HUES48 (cell line): Measurements from ENCODE around the gene MCF2L2.
A peak's percentile ranks its signal among the peaks of the same experiment; 100 is the strongest.

Experiments
- H3K27ac ChIP-seq: one replicate; pipeline ENCODE4 v1.7.0; 2013; ENCODE audit warnings: low read depth, low read length, inconsistent platforms
- H3K27me3 ChIP-seq: 2 replicates; pipeline ENCODE4 v1.6.1; 2013; ENCODE audit warnings: mild to moderate bottlenecking, low read length; ENCODE audit not compliant: control insufficient read depth, insufficient read depth
- H3K36me3 ChIP-seq: 2 replicates; pipeline ENCODE4 v1.6.1; 2013; ENCODE audit warnings: low read length; ENCODE audit not compliant: control insufficient read depth, insufficient read depth
- H3K4me1 ChIP-seq: 2 replicates; pipeline ENCODE4 v1.6.1; 2013; ENCODE audit warnings: mild to moderate bottlenecking, low read length; ENCODE audit not compliant: control insufficient read depth, insufficient read depth
- H3K4me3 ChIP-seq: 2 replicates; pipeline ENCODE4 v1.5.1; 2013; ENCODE audit warnings: mild to moderate bottlenecking, low read depth, low read length
- H3K9ac ChIP-seq: 2 replicates; pipeline ENCODE4 v1.6.1; 2013; ENCODE audit warnings: mild to moderate bottlenecking, low read depth, low read length, moderate library complexity
- H3K9me3 ChIP-seq: 2 replicates; pipeline ENCODE4 v1.6.1; 2013; ENCODE audit warnings: low read length; ENCODE audit not compliant: control insufficient read depth, insufficient read depth

MCF2L2 gene

DNA sequence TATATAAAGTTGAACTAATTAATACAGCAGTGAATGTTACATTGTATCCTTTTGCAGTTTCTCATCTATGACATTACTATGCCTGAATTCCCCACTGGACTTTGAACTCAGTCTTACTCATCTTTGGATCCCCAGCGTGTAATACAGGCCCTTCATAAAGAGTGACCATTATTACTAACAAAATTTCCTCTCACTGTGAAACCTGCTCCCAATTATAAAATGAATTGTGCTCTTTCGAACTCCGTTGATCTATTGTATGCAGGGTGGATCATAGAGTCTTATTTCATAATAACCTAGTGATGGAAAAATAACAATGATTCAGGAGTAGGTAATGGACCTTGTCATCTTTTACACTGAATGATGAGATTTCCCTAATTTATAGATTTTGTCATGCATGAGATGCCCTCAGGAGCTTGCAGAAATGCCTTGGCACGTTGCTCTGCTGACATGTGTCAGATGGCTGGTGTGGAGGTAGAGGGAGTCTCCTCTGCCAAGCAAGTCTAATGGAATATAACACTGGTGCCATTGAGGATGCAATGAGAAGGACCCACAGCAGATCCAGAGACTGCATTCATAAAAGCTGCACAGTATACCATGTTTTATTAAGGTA lies 149.8 kb downstream of the MCF2L2 start:
- no peaks in the 10 kb centered on the region for H3K36me3 ChIP-seq
- H3K27me3 ChIP-seq, result no peaks in the 10 kb centered on the region
- no peak overlapping the region for H3K4me3 ChIP-seq
- no peaks in the 10 kb centered on the region for H3K9me3 ChIP-seq
- no peak overlapping the region for H3K9ac ChIP-seq
- no peak overlapping the region for H3K27ac ChIP-seq
- H3K4me1 ChIP-seq, result no peaks in the 10 kb centered on the region

DNA sequence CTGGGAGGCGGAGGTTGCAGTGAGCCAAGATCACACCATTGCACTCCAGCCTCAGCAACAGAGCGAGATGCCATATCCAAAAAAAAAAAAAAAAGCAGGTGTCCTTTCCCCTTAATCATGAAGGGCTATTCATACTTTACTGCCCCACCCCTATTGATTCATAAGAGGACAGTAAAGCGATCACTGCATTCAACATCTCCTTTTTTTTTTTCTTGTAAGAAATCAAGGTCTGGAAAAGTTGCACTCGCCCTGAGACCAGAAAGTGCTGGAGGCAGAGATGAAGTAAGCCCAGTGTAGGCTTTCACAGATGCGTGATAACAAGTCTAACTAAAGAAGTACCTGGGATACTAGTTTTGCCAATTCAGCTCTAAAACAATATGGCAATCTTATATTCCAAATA lies 151.2 kb downstream of the MCF2L2 start:
- Histone ChIP-seq H3K4me3 (no peak overlapping the region), H3K9ac (no peak overlapping the region), H3K9me3 (no peaks in the 10 kb centered on the region), H3K36me3 (no peaks in the 10 kb centered on the region), H3K27ac (no peak overlapping the region), H3K27me3 (no peaks in the 10 kb centered on the region), H3K4me1 (no peaks in the 10 kb centered on the region)

DNA sequence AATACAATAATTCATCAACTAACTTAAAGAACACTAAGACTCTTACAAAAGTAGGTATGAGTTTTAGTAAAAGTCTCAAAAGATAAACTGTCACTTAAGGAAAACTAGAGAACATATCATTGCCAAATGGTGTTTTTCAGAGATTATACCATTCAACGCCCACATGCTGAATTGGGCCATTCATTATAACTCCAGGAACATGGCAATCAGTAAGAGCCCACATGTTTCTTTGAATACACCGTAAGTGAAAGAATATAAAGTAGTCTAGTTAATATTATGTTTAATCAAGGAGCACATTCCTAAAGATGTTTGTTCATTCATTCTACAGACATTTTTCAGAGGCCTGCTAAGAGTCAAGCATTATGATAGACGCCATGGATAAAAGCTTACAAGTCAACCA lies 152.5 kb downstream of the MCF2L2 start:
- H3K4me1 ChIP-seq, result no peaks in the 10 kb centered on the region
- H3K4me3 ChIP-seq, result no peak overlapping the region
- no peak overlapping the region for H3K9ac ChIP-seq
- H3K27me3 ChIP-seq, result no peaks in the 10 kb centered on the region
- 0 out of 2 replicates have a peak, but pooled peaks cover 6% of the 10 kb centered on the region for H3K36me3 ChIP-seq
- H3K27ac ChIP-seq, result no peak overlapping the region
- no peaks in the 10 kb centered on the region for H3K9me3 ChIP-seq

DNA sequence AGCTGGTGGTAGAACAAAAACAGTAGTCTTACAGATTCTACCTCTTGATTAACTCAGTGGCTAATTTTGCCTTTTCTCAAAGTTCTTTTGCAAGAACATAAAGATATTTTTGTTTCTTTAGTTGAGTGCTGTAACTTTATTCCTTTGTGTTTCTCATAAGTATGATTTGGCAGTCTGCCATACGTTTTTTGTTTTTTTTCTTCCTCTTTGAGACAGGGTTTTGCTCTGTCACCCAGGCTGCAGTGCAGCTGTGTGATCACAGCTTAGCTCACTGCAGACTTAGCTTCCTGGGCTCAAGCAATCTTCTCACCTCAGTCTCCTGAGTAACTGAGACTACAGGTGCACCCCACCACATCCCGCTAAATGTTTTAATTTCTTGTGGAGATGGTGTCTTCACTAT lies 153.0 kb downstream of the MCF2L2 start:
- H3K9me3 ChIP-seq, result no peaks in the 10 kb centered on the region
- H3K9ac ChIP-seq, result no peak overlapping the region
- no peak overlapping the region for H3K4me3 ChIP-seq
- H3K27me3 ChIP-seq, result no peaks in the 10 kb centered on the region
- peaks cover 9% of the 10 kb centered on the region; the same call in 1 of the 2 replicates for H3K36me3 ChIP-seq
- H3K27ac ChIP-seq, result no peak overlapping the region
- no peaks in the 10 kb centered on the region for H3K4me1 ChIP-seq

DNA sequence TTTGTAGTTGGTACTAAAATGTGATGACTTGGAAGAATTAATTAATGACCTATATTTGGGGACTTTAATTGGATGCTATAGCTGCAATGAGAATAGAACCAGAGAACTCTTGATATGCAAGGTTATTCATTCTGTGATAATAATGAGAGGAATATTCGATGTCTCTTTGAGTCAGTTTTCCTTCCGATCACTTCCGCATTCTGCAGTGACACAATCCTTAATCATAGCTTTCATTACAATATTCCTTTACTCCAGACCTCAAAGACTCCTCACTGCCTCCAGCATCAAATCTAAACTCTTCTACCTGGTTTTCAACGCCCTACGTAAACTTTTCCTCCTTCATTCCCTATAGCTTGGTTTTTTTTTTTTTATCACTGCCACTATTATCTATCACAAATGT lies 153.8 kb downstream of the MCF2L2 start:
- Histone ChIP-seq H3K4me3 (no peak overlapping the region), H3K27me3 (no peaks in the 10 kb centered on the region), H3K4me1 (no peaks in the 10 kb centered on the region), H3K36me3 (peaks cover 11% of the 10 kb centered on the region; the same call in 1 of the 2 replicates), H3K9ac (no peak overlapping the region), H3K27ac (no peak overlapping the region), H3K9me3 (no peaks in the 10 kb centered on the region)

DNA sequence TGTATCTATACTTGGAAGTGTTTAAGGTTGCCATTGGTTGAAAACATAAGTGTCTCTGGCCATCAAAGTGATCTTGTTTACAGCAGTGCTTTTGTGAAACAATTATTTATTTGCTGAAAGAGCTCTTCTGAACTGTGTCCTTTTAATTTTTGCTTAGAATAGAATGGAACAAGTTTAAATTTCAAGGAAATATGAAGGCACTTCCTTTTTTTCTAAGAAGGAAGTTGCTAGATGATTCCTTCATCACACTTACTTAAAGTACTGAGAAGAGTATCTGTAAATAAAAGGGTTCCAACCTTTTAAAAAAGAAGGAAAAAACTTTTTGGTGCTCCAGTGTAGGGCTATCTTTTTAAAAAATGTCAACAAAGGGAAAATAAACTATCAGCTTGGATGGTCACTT lies 155.6 kb downstream of the MCF2L2 start:
- no peaks in the 10 kb centered on the region for H3K9me3 ChIP-seq
- H3K9ac ChIP-seq, result no peak overlapping the region
- peaks cover 15% of the 10 kb centered on the region for H3K4me1 ChIP-seq
- H3K27ac ChIP-seq, result no peak overlapping the region
- no peak overlapping the region for H3K4me3 ChIP-seq
- H3K36me3 ChIP-seq, result peaks cover 11% of the 10 kb centered on the region; the same call in 1 of the 2 replicates
- H3K27me3 ChIP-seq, result no peaks in the 10 kb centered on the region

DNA sequence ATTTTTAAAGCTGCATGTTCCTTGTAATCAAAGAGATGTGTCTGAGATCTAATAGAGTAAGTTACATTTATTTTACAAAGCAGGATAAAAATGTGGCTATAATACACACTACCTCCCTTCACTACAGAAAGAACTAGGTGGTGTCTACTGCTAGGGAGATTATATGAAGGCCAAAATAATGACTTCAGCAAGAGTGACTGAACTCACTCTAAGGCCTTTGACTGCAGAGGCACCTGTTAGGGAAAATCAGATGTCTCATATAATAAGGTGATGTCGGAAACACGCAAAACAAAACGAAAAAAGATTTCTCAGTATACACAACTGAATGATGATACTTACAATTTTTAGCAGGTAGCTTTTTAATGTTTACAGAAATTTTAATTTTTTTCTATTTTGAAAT lies 156.3 kb downstream of the MCF2L2 start:
- Histone ChIP-seq H3K4me1 (peaks cover 20% of the 10 kb centered on the region), H3K9ac (no peak overlapping the region)

DNA sequence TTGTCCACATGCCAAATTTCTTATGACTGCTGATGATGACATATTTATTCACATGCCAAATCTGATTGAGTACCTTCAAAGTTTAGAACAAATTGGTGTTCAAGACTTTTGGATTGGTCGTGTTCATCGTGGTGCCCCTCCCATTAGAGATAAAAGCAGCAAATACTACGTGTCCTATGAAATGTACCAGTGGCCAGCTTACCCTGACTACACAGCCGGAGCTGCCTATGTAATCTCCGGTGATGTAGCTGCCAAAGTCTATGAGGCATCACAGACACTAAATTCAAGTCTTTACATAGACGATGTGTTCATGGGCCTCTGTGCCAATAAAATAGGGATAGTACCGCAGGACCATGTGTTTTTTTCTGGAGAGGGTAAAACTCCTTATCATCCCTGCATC lies 158.1 kb downstream of the MCF2L2 start:
- Histone ChIP-seq H3K27ac (no peak overlapping the region), H3K9ac (no peak overlapping the region), H3K4me1 (peaks cover 32% of the 10 kb centered on the region), H3K27me3 (no peaks in the 10 kb centered on the region), H3K9me3 (no peaks in the 10 kb centered on the region), H3K4me3 (no peak overlapping the region), H3K36me3 (peaks cover 11% of the 10 kb centered on the region; the same call in 1 of the 2 replicates)

More for the DNA sequence above, 156.3 kb downstream of the MCF2L2 start:
- H3K9me3 ChIP-seq, result no peaks in the 10 kb centered on the region
- H3K36me3 ChIP-seq, result peaks cover 11% of the 10 kb centered on the region; the same call in 1 of the 2 replicates
- no peaks in the 10 kb centered on the region for H3K27me3 ChIP-seq
- no peak overlapping the region for H3K4me3 ChIP-seq
- H3K27ac ChIP-seq, result no peak overlapping the region

DNA sequence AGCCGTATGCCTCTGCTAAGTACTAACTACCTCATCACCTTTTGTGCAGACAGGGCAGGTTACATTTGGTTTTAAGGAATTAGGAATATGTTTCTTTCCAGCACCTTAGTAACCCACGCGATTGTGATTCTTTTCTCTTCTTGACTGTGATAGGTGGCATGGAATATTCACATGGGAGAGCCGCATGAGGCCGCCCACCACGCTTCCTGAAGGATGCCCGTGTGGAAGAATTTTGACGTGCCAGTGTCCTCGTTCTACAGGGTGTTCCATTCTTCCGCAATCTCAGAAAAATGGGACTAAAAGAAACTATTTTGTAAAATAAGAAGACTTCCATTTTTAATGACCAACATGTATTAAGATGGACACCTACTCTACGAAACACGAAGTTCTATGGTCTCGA lies 159.1 kb downstream of the MCF2L2 start:
- Histone ChIP-seq H3K9me3 (no peaks in the 10 kb centered on the region), H3K4me3 (no peak overlapping the region), H3K36me3 (peaks cover 11% of the 10 kb centered on the region; the same call in 1 of the 2 replicates), H3K27me3 (no peaks in the 10 kb centered on the region), H3K9ac (no peak overlapping the region), H3K4me1 (peaks cover 42% of the 10 kb centered on the region), H3K27ac (no peak overlapping the region)

DNA sequence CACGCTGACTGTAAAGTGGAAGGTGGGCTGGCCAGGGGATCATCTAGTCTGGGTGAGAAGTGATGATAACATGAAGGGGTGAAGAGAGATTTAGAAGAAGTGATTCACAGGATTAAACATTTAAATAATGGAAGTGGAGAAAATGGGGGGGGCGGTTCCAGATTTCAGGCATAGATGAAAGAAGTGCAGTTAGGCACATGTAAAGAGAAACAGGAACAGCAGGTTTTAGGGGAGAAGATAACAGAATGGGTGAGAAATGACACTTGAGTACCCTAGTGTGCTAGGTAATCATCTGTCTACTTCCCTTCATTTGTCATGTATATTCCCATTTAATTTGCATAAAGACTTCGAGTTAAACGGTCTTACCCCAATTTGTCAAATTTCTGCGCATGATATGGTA lies 160.1 kb downstream of the MCF2L2 start:
- Histone ChIP-seq H3K9ac (no peak overlapping the region), H3K27ac (peak overlapping the region; percentile 40), H3K27me3 (no peaks in the 10 kb centered on the region), H3K9me3 (no peaks in the 10 kb centered on the region), H3K4me3 (no peak overlapping the region), H3K4me1 (peaks cover 52% of the 10 kb centered on the region), H3K36me3 (peaks cover 11% of the 10 kb centered on the region; the same call in 1 of the 2 replicates)

DNA sequence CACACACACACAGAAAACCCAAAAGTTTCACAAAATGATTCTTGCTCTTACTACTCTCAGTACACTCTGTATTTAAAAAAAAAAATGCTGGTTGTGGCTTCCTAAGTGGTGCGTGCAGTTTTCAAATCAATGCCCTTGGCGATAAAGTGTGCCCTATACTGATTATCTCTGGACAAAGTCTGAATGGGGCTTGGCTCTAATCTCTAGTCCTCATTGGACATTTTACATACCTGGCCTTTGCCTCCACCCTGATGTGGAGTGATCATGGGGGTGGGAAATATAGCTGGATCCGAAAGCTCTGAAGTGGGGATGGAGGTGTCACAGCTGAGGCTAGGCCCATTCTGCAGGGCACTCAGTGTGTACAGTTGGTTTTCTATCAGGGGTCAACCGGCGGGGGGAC lies 161.3 kb downstream of the MCF2L2 start:
- Histone ChIP-seq H3K27ac (no peak overlapping the region), H3K9me3 (no peaks in the 10 kb centered on the region), H3K9ac (no peak overlapping the region), H3K4me3 (no peak overlapping the region), H3K27me3 (no peaks in the 10 kb centered on the region), H3K4me1 (peaks cover 57% of the 10 kb centered on the region), H3K36me3 (peaks cover 11% of the 10 kb centered on the region; the same call in 1 of the 2 replicates)
